Neuronal stem cell (in vitro differentiated cells): Measurements from ENCODE around the gene TLDC2.

Experiments
- DNase-seq: peaks from one replicate; pipeline ENCODE4 v3.0.0-alpha.2; 2013; ENCODE audit warnings: low spot score
- H2AFZ ChIP-seq: one replicate; pipeline ENCODE4 v1.6.1; 2013; ENCODE audit warnings: mild to moderate bottlenecking, low read length, inconsistent platforms
- H2AK5ac ChIP-seq: 2 replicates; pipeline ENCODE4 v1.6.1; 2013; ENCODE audit warnings: low read depth, mild to moderate bottlenecking, inconsistent platforms, low read length, moderate library complexity, mixed read lengths
- H2BK120ac ChIP-seq: 2 replicates; pipeline ENCODE4 v1.6.1; 2013; ENCODE audit warnings: low read depth, mild to moderate bottlenecking, inconsistent platforms, low read length, moderate library complexity, mixed read lengths
- H2BK12ac ChIP-seq: one replicate; pipeline ENCODE4 v1.6.1; 2013; ENCODE audit warnings: low read length, inconsistent platforms
- H2BK15ac ChIP-seq: 2 replicates; pipeline ENCODE4 v1.6.1; 2013; ENCODE audit warnings: mild to moderate bottlenecking, low read length, inconsistent platforms, mixed read lengths
- H2BK5ac ChIP-seq: one replicate; pipeline ENCODE4 v1.6.1; 2013; ENCODE audit warnings: inconsistent platforms, mild to moderate bottlenecking, low read length, moderate library complexity
- H3K14ac ChIP-seq: one replicate; pipeline ENCODE4 v1.6.1; 2013; ENCODE audit warnings: low read length, inconsistent platforms
- H3K18ac ChIP-seq: 2 replicates; pipeline ENCODE4 v1.6.1; 2013; ENCODE audit warnings: low read length, inconsistent platforms
- H3K23ac ChIP-seq: 2 replicates; pipeline ENCODE4 v1.6.1; 2013; ENCODE audit warnings: low read depth, mild to moderate bottlenecking, mixed read lengths, low read length, inconsistent platforms; ENCODE audit not compliant: poor library complexity
- H3K27ac ChIP-seq: replicated peaks from 3 replicates; pipeline ENCODE4 v1.5.1; 2013; ENCODE audit warnings: low read length, inconsistent platforms
- H3K27me3 ChIP-seq, 3 experiments: 2 replicates each; pipeline ENCODE4 v1.6.1; 2013; ENCODE audit warnings: low read length in 3 of 3, mild to moderate bottlenecking in 2 of 3, inconsistent platforms in 1 of 3, low read depth in 1 of 3, mixed read lengths in 1 of 3, moderate library complexity in 1 of 3; ENCODE audit not compliant: control insufficient read depth in 3 of 3, insufficient read depth in 3 of 3
- H3K36me3 ChIP-seq, 2 donors: replicated peaks in 1 of 2; 2 replicates each; pipeline ENCODE4 v1.6.1; 2013; ENCODE audit warnings: low read length in 2 of 2; ENCODE audit not compliant: control insufficient read depth in 2 of 2, insufficient read depth in 2 of 2
- H3K4ac ChIP-seq: 2 replicates; pipeline ENCODE4 v1.6.1; 2013; ENCODE audit warnings: inconsistent platforms, mild to moderate bottlenecking, low read length, moderate library complexity
- H3K4me1 ChIP-seq, 2 donors: 1 replicate in 1 of 2; 2 replicates in 1 of 2; pipeline ENCODE4 v1.6.1; 2013; ENCODE audit warnings: low read length in 2 of 2, low read depth in 1 of 2; ENCODE audit not compliant: control insufficient read depth in 2 of 2, insufficient read depth in 1 of 2
- H3K4me2 ChIP-seq: one replicate; pipeline ENCODE4 v1.6.1; 2013; ENCODE audit warnings: mild to moderate bottlenecking, low read length, inconsistent platforms; ENCODE audit not compliant: insufficient read depth, poor library complexity, severe bottlenecking
- H3K4me3 ChIP-seq, 2 donors: 2 replicates each; pipeline ENCODE4 v1.5.1; 2013; ENCODE audit warnings: low read length in 2 of 2, mild to moderate bottlenecking in 2 of 2, inconsistent platforms in 1 of 2, moderate library complexity in 1 of 2
- H3K79me1 ChIP-seq: one replicate; pipeline ENCODE4 v1.6.1; 2013; ENCODE audit warnings: low read depth, mild to moderate bottlenecking, inconsistent platforms, low read length, moderate library complexity
- H3K9ac ChIP-seq: one replicate; pipeline ENCODE4 v1.6.1; 2013; ENCODE audit warnings: mild to moderate bottlenecking, low read depth, low read length, inconsistent platforms; ENCODE audit not compliant: poor library complexity
- H3K9me3 ChIP-seq, 2 donors: replicated peaks in 1 of 2; 2 replicates each; pipeline versions ENCODE3 to v1.6.1; 2013; ENCODE audit warnings: low read length in 2 of 2, mild to moderate bottlenecking in 2 of 2, inconsistent platforms in 1 of 2, low read depth in 1 of 2, mixed read lengths in 1 of 2, moderate library complexity in 1 of 2; ENCODE audit not compliant: control insufficient read depth in 2 of 2, insufficient read depth in 1 of 2
- H4K8ac ChIP-seq: one replicate; pipeline ENCODE4 v1.6.1; 2013; ENCODE audit warnings: low read depth, mild to moderate bottlenecking, inconsistent platforms, low read length, moderate library complexity
- H4K91ac ChIP-seq: one replicate; pipeline ENCODE4 v1.6.1; 2013; ENCODE audit warnings: low read length, low read depth, mild to moderate bottlenecking, inconsistent platforms; ENCODE audit not compliant: poor library complexity
- WGBS, 2 donors: extraction: QIAGEN DNeasy Blood & Tissue Kit; methylation state at CpG; one replicate each; pipeline ENCODE4 v1.1.7; 2013; ENCODE audit warnings: missing lambda C conversion rate in 2 of 2, mixed read lengths in 1 of 2; ENCODE audit not compliant: insufficient read length in 2 of 2, insufficient replicate concordance in 1 of 2; ENCODE audit errors: extremely low coverage in 2 of 2; 5-methylcytosine and 5-hydroxymethylcytosine counted together

The TLDC2 gene

DNA sequence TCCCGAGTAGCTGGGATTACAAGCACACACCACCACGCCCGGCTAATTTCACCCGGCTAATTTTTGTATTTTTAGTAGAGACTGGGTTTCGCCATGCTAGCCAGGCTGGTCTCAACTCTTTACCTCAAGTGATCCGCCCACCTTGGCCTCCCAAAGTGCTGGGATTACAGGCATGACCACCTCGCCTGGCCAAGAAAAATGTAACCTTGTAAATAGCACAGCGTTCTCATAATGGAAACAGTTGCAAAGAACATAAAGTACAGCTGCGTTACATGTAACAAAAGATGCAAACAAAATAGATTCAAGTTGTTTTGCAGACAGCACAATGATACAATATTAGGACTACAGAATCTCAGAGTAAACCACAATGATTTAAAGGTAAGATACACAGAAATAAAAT is 14.6 kb downstream of the TLDC2 start:
- Histone ChIP-seq H3K27ac (no peak overlapping the region), H3K4me3 (no peak overlapping the region), H3K23ac (no peak overlapping the region), H3K79me1 (no peaks in the 10 kb centered on the region), H3K9me3 (no peaks in the 10 kb centered on the region), H4K91ac (no peak overlapping the region), H4K8ac (no peak overlapping the region), H2AK5ac (no peak overlapping the region), H3K4ac (no peak overlapping the region), H2BK12ac (no peak overlapping the region), H2AFZ (no peak overlapping the region), H3K4me2 (no peak overlapping the region), H3K9ac (no peak overlapping the region), H3K14ac (no peak overlapping the region), H2BK15ac (no peak overlapping the region), H3K4me1 (peaks cover 0 to 7% of the 10 kb centered on the region in 2 donors), H3K18ac (no peak overlapping the region), H3K36me3 (no peaks in the 10 kb centered on the region), H2BK120ac (no peak overlapping the region), H2BK5ac (no peak overlapping the region), H3K27me3 (no peaks in the 10 kb centered on the region)
- no CpG with 5 or more reads among the region's 9 CpGs for WGBS, 2 donors
- DNase-seq = no peak

GRCh38 chr20:36891211-36891610 is 15.3 kb downstream of the TLDC2 start:
- Histone ChIP-seq H2AFZ (no peak overlapping the region), H2BK12ac (no peak overlapping the region), H3K9me3 (no peaks in the 10 kb centered on the region), H3K18ac (no peak overlapping the region), H3K23ac (peak overlapping the region; percentile 9), H4K8ac (no peak overlapping the region), H3K4me1 (peaks cover 0 to 7% of the 10 kb centered on the region in 2 donors), H2BK5ac (no peak overlapping the region), H2BK120ac (no peak overlapping the region), H3K36me3 (no peaks in the 10 kb centered on the region), H3K79me1 (no peaks in the 10 kb centered on the region), H4K91ac (no peak overlapping the region), H3K4me3 (no peak overlapping the region), H3K9ac (peak overlapping the region; percentile 27), H2AK5ac (no peak overlapping the region), H3K27ac (no peak overlapping the region), H3K14ac (no peak overlapping the region), H3K4me2 (no peak overlapping the region), H3K27me3 (no peaks in the 10 kb centered on the region), H3K4ac (no peak overlapping the region), H2BK15ac (no peak overlapping the region)
- no CpG with 5 or more reads among the region's 4 CpGs for WGBS, 2 donors
- DNase-seq = no peak

GRCh38 chr20:36893801-36894200 is 17.9 kb downstream of the TLDC2 start:
- no CpG with 5 or more reads among the region's 3 CpGs for WGBS, 2 donors
- no peak overlapping the region for H2AFZ ChIP-seq

GRCh38 chr20:36895036-36895435 is 19.1 kb downstream of the TLDC2 start:
- Histone ChIP-seq H2BK15ac (no peak overlapping the region), H2BK5ac (no peak overlapping the region), H3K9me3 (no peaks in the 10 kb centered on the region), H3K79me1 (no peaks in the 10 kb centered on the region), H3K4me3 (no peak overlapping the region), H2BK120ac (no peak overlapping the region), H3K4ac (no peak overlapping the region), H3K27ac (no peak overlapping the region), H2AK5ac (no peak overlapping the region), H3K23ac (no peak overlapping the region), H2AFZ (no peak overlapping the region), H4K91ac (no peak overlapping the region), H3K14ac (no peak overlapping the region), H3K18ac (no peak overlapping the region), H2BK12ac (no peak overlapping the region), H3K36me3 (no peaks in the 10 kb centered on the region), H3K27me3 (no peaks in the 10 kb centered on the region), H3K9ac (no peak overlapping the region), H3K4me1 (no peaks in the 10 kb centered on the region), H4K8ac (no peak overlapping the region), H3K4me2 (no peak overlapping the region)
- no peak for DNase-seq
- no CpG with 5 or more reads among the region's 2 CpGs for WGBS, 2 donors

More at GRCh38 chr20:36893801-36894200, 17.9 kb downstream of the TLDC2 start:
- no peak overlapping the region for H2AK5ac ChIP-seq
- DNase-seq = no peak
- no peak overlapping the region for H3K27ac ChIP-seq
- H3K4me2 ChIP-seq = no peak overlapping the region
- H3K27me3 ChIP-seq = no peaks in the 10 kb centered on the region
- H3K36me3 ChIP-seq = no peaks in the 10 kb centered on the region
- H3K4ac ChIP-seq = no peak overlapping the region
- peak overlapping the region; percentile 49 for H3K23ac ChIP-seq
- H3K4me1 ChIP-seq = no peaks in the 10 kb centered on the region
- no peak overlapping the region for H3K18ac ChIP-seq
- no peak overlapping the region for H4K8ac ChIP-seq
- no peaks in the 10 kb centered on the region for H3K9me3 ChIP-seq
- H2BK15ac ChIP-seq = no peak overlapping the region
- H2BK120ac ChIP-seq = no peak overlapping the region
- no peak overlapping the region for H2BK12ac ChIP-seq
- no peak overlapping the region for H4K91ac ChIP-seq
- H3K79me1 ChIP-seq = no peaks in the 10 kb centered on the region
- H3K4me3 ChIP-seq = no peak overlapping the region
- H3K9ac ChIP-seq = no peak overlapping the region
- no peak overlapping the region for H2BK5ac ChIP-seq
- no peak overlapping the region for H3K14ac ChIP-seq
